G401.6 (cell line): ENCODE results near the gene PLCH1.

ENCODE experiments used
- FAIRE-seq: peaks from 2 replicates; lab custom pipeline; 2012; peaks lifted over from hg19 to GRCh38; lab: Jason Lieb, UNC

PLCH1 gene

GRCh38 chr3:155372281-155372680, 372.6 kb downstream of the PLCH1 start:
- no peak for FAIRE-seq

- FAIRE-seq: no peak
These were observed 373.9 kb downstream of the PLCH1 start for GRCh38 chr3:155370764-155371503.

GRCh38 chr3:155370198-155370597, 374.7 kb downstream of the PLCH1 start:
- FAIRE-seq: no peak

GRCh38 chr3:155369735-155370134, 375.1 kb downstream of the PLCH1 start:
- FAIRE-seq: no peak

- FAIRE-seq: no peak
These were observed 375.6 kb downstream of the PLCH1 start for GRCh38 chr3:155369244-155369643.

GRCh38 chr3:155368786-155369185, 376.1 kb downstream of the PLCH1 start:
- no peak for FAIRE-seq

- FAIRE-seq: no peak
These were observed 377.4 kb downstream of the PLCH1 start for GRCh38 chr3:155367506-155367905.

GRCh38 chr3:155365178-155365783, 379.6 kb downstream of the PLCH1 start:
- peak; percentile 17 for FAIRE-seq

- FAIRE-seq: no peak
These were observed 380.4 kb downstream of the PLCH1 start for GRCh38 chr3:155364492-155364891.

- no peak for FAIRE-seq
These were observed 381.2 kb downstream of the PLCH1 start for GRCh38 chr3:155363690-155364070.

- peak; percentile 17 for FAIRE-seq
These were observed 381.8 kb downstream of the PLCH1 start for GRCh38 chr3:155362808-155363689.

- FAIRE-seq: no peak
These were observed 384.6 kb downstream of the PLCH1 start for GRCh38 chr3:155360281-155360680.

GRCh38 chr3:155356594-155357370, 388.1 kb downstream of the PLCH1 start:
- FAIRE-seq: no peak

- FAIRE-seq: no peak
These were observed 390.2 kb downstream of the PLCH1 start for GRCh38 chr3:155354658-155355057.

- FAIRE-seq: peak; percentile 98
These were observed 391.9 kb downstream of the PLCH1 start for GRCh38 chr3:155352900-155353490.

- no peak for FAIRE-seq
These were observed 394.3 kb downstream of the PLCH1 start for GRCh38 chr3:155350571-155350970.

GRCh38 chr3:155347901-155348300, 397.0 kb downstream of the PLCH1 start:
- no peak for FAIRE-seq

- no peak for FAIRE-seq
These were observed 402.5 kb downstream of the PLCH1 start for GRCh38 chr3:155342344-155342743.

- no peak for FAIRE-seq
These were observed 405.8 kb downstream of the PLCH1 start for GRCh38 chr3:155339052-155339451.

- FAIRE-seq: no peak
These were observed 409.0 kb downstream of the PLCH1 start for GRCh38 chr3:155335724-155336354.
